Smooth muscle cell of the coronary artery (primary cell): Measurements from ENCODE around the gene CENPP. TPM values are rescaled to one million over a fixed set of nuclear protein-coding genes. Genes with fewer than 3 reads are reported as not detected.

ENCODE experiments used
- total RNA-seq: library from RNA; depleted of rRNA; stranded (reverse); fragments of >200 nt; gene quantifications from 2 replicates; pipeline ENCODE4 v1.2.3, GENCODE V29; 2014; ENCODE audit warnings: low replicate concordance

The CENPP gene
- 0.47 and 1.6 TPM in 2 replicates for total RNA-seq

DNA sequence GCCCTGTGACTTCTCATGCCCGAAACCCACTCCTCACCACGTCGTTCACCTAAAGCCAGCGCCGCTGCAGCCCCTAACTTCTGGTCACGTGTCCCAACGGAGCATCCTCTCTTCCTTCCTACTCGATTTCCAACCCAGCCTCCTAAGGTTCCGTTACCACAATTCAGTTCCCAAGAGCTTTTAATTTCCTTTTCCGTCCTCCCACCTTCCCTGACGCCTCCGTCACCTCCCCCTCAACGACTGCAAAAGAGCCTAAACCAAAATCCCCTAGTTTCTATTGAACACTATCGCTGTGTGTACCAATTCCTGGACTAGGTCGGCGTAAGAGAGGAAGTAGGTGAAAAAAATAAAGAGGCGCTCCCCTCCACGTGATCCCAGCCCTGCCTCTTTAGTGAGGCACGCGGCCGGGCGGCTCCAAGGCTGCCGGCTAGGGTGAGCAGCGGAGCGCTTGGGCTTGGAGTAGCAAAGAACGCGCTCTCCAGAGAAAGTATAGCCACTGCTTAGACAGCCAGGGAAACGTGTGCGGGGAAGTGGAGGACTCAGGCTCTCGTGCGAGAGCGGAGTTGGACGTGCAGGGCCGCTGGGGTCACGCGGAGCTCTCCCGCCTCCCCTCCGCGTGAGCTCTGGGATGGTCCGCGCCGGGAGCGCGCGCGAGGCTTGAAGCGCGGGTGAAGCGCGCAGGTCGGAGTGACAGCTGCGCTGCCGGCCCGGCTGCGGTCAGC, at the start of gene CENPP, which contains the start of gene NOL8:
CENPP (plus strand) TSS at position 685 of the 722 bp plus-strand sequence.
NOL8 (minus strand) TSS at position 82 of the 722 bp plus-strand sequence. CDS start 1,189 bp downstream, outside the sequence.

DNA sequence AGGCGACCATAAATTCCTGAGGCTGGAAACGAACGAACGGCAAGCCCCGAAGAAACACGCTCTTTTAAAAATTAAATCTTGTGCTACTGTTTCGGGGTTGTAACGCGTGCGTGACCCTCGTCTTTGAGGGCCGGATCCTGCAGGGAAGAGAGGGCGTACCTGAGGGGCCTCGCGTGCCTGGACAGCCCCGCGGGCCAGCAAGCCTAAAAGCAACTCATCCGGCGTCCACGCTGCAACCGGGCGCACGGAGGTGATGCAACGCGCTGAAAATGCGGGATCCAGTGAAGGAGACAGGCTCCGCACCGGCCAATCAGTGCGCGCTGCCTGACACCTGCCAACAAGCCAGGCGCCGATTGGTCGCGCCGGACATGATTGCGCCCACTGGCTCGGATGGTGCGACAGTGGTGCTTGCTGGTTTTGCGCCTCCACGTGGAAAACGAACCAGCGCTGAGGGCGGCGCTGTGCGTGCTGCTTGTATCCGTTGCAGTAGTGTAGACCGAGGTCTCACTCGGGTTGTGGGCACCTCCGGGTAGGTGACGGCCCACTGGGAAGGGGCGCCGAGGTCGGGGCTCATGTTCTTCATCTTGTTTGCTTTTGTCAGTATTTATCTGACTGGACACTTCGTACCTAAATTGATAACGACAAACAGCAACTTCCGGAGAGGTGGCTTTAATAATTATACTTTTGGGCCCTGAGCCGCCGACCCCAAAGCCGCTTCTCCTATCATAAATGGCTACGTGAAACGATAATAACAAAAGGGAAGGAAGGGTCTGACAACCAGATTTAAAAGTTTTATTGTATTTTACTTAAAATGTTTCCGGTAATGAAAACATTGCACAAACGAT, 32.1 kb upstream of the CENPP start, which contains the start of gene IARS1:
IARS1 (minus strand) TSS at position 246 of the 845 bp plus-strand sequence. CDS start 4,278 bp downstream, outside the sequence.

DNA sequence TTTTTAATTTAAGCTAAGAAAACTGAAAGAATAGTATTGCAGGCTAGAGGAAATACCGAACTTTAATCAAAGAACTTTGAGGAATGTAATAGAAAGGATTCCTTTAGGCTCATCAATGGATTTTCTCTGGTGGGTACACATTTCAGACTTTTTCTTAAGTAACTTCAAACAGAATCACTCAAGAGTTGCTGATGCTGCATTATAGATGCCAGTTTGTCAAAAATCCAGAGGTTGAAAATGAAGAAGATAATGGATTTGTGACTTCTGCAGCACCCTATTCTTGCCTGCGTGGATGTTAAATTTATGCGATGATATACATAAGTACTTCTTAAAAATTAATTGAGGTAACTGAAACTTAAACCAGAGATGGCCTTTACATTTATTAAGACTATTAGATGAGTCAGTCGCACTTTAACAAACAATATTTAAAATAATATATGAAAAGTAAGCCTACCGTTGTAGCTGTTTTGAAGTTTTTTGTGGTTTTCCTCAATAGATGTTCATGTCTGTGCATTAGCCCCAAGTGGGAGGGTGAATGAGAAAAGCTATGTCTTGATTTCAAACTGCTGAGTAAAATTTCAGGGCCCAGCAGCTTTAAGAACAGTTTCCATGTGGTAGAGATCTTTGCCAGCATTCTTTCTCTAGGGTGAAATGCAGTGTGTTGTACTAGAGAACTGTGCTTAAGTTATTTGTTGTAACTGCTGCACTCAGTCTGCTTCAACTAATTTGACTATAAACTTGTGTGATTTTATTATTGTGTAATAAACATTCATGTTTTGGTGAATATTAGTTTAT, 78.5 kb downstream of the CENPP start, which contains the start of gene OGN:
OGN (minus strand) TSS at position 537 of the 795 bp plus-strand sequence. CDS start 1,171 bp downstream, outside the sequence.

DNA sequence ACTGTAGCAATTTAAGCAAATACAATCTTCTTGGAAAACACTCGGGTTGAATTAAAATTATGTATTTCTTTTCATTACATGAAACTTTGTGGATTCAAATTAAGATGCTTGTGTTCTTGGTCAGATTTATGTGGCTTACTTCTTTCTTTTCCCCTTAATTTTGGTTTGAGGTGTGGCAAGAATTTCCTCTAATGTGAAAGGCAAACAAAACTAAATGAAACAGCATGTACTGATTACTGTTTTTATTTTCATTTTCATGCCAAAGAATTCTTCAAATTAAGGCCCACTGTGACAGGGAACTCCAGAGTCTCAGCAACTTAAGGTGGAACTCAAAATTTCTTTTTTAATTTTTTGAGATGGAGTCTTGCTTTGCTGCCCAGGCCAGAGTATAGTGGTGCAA, 98.6 kb downstream of the CENPP start, which contains the start of gene OMD:
OMD (minus strand) TSS at position 132 of the 400 bp plus-strand sequence. CDS start 6,913 bp downstream, outside the sequence.

DNA sequence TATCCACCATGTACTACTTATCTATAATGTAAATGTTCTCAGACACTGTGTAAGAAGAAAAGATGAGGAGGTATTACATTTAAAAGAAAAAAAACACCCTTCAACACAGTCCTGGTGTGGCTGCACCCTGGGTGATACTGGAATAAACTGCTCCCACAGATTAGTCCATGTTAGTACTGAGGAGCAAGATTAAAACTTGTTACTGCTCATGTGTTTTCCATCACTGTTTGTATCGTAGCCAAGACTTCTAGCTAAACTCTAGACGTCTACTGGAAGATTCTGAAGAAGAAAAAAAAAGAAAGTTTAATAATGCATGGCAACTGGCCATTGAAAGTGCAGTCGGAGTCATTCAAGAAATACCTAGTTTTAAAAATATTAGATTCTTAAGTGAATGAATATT, 156.6 kb downstream of the CENPP start, which contains the start of gene ASPN:
ASPN (minus strand) TSS at position 178 of the 400 bp plus-strand sequence.

DNA sequence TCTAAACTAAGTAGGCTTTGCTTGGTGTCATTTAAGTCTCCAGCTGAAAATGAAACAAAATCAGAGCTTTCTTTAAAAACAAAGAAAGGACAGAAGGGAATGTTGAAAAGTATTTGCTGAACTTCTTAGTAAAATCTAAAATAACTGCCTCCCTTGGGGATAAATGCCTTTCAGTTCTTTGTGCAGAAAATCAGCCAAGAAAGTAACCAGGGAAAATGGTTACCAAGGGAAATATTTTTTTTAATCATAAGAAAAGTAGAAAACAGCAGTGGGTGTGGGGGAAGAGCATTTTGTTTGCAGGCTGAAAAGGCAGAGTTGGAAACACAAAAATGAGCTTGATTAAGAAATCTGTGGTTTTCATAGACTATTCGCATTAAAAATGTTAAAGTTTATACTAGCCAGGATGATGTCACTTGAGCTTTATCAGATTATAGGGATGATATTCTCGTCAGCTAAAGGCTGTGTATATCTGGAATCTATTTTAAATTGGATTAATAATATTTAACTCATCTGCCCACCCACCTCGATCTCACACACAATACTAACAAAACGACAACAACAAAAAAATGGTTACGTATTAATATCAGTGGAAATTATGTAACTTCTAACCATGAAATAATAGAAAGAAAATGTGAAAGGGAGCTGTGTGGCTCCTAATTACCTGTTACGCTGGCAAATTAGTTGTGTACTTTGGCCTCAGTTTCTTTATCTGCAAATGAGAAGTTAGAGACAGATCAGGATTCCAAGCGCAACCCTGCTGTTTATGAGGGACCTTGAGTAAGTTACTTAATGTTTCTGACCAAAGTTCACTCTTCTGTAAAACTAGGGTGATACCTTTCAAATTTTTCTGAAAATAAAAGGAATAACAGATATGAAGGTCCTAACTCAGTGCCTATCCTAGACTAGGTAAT, 210.4 kb downstream of the CENPP start, which contains the start of gene ECM2:
ECM2 (minus strand) TSS at position 51 of the 911 bp plus-strand sequence. CDS start 13,124 bp downstream, outside the sequence.

Other genes starting within 250 kb of the CENPP start
- 79.5 and 128 TPM in 2 replicates for gene SPTLC1, start 210.5 kb upstream of the CENPP start, total RNA-seq
- 340 and 354 TPM in 2 replicates for gene IARS1, start 32.3 kb upstream of the CENPP start, total RNA-seq
- gene NOL8, start 603 bp upstream of the CENPP start, total RNA-seq = 14.7 and 20.8 TPM in 2 replicates
- gene OGN, start 78.6 kb downstream of the CENPP start, total RNA-seq = 0.90 and 2.1 TPM in 2 replicates
- gene OMD, start 98.5 kb downstream of the CENPP start, total RNA-seq = 0.23 and 1.9 TPM in 2 replicates
- 12.5 and 13.0 TPM in 2 replicates for gene ASPN, start 156.6 kb downstream of the CENPP start, total RNA-seq
- gene ECM2, start 210.0 kb downstream of the CENPP start, total RNA-seq = 4.4 and 17.3 TPM in 2 replicates